NCI-H1092 (cell line): ENCODE data around the gene PGP.

Source experiments
- DNase-seq: peaks from one replicate; lab custom pipeline; 2025; lab: John Stamatoyannopoulos, UW

Gene PGP

GRCh38 chr16:2161911-2162310 is 52.7 kb downstream of the PGP start:
- DNase-seq: no peak
